ENCODE measurements around the gene YEATS2.

DNA sequence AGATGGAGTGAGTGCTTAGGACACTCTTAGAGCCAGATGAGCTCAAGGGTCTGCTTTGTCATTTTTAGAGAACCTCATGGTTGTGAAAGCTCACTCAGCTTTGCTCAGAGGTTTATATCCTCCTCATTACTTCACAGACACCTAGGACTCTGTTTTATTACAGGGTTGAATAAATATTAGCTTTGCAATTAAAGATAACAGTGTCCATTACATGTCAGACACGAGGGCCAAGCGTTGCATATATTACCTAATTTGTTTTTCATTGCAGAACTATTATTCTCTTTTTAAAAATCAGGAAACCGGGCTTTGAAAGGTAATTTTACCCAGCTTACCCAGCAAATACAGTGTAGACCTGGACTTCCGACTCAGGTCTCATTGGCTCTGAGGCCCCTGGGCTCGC is 111.7 kb downstream of the YEATS2 start:
- TF ChIP-seq CTCF (conservative IDR thresholded peaks at IDR 0.05 in 1 of 2, IDR thresholded peaks at IDR 0.05 in 1 of 2; ENCODE audit: extremely low read depth in 1 of 2, insufficient read depth in 1 of 2, low read depth in 1 of 2, low read length in 2 of 2), result no peak
- TF ChIP-seq EZH2 (IDR thresholded peaks at IDR 0.05; ENCODE audit: borderline replicate concordance, low read length), result no peak

Measured in mammary epithelial cell (primary cell).